Measurements from ENCODE around the gene ABCC3.

Gene ABCC3, protein sequence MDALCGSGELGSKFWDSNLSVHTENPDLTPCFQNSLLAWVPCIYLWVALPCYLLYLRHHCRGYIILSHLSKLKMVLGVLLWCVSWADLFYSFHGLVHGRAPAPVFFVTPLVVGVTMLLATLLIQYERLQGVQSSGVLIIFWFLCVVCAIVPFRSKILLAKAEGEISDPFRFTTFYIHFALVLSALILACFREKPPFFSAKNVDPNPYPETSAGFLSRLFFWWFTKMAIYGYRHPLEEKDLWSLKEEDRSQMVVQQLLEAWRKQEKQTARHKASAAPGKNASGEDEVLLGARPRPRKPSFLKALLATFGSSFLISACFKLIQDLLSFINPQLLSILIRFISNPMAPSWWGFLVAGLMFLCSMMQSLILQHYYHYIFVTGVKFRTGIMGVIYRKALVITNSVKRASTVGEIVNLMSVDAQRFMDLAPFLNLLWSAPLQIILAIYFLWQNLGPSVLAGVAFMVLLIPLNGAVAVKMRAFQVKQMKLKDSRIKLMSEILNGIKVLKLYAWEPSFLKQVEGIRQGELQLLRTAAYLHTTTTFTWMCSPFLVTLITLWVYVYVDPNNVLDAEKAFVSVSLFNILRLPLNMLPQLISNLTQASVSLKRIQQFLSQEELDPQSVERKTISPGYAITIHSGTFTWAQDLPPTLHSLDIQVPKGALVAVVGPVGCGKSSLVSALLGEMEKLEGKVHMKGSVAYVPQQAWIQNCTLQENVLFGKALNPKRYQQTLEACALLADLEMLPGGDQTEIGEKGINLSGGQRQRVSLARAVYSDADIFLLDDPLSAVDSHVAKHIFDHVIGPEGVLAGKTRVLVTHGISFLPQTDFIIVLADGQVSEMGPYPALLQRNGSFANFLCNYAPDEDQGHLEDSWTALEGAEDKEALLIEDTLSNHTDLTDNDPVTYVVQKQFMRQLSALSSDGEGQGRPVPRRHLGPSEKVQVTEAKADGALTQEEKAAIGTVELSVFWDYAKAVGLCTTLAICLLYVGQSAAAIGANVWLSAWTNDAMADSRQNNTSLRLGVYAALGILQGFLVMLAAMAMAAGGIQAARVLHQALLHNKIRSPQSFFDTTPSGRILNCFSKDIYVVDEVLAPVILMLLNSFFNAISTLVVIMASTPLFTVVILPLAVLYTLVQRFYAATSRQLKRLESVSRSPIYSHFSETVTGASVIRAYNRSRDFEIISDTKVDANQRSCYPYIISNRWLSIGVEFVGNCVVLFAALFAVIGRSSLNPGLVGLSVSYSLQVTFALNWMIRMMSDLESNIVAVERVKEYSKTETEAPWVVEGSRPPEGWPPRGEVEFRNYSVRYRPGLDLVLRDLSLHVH (N-terminal part only)

DNA sequence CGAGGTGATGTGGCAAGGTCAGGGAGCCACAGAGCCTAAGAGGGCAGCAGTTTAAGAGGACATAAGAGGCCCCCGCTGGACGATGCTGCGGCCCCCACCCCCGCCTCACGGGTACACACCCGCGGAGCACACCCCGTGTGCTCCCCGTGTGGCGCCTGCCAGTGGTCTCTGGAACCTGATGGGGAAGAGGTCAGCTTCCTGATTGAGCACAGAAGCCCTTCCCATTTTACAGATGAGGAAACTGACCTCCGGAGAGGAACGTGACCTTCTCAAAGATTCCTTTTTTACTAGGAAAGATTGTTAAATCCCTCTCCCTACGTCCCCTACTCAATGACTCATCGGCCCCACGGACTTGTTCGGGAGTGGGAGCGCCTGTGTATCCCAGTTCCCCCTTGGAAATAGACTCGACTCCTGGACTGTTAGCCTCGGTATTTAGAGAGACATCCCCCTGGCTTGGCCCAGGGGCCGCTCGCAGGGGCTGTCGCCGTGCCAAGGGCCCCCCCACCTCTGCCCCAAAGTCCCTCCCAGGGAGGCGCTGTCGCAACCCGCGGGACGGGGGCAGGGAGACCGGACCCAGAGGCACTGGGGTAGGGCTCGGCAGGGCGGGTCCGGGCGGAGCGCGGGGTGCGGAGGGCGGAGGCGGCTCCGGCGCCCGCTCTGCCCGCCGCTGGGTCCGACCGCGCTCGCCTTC is at the start of gene ABCC3:
Gene ABCC3, plus strand, starts transcription at position 658 of the 691 bp plus-strand sequence. CDS start 56 bp downstream, outside the sequence.
- intact Hi-C loops (cut with DNase I): no loop called here
- no peak for DNase-seq

DNA sequence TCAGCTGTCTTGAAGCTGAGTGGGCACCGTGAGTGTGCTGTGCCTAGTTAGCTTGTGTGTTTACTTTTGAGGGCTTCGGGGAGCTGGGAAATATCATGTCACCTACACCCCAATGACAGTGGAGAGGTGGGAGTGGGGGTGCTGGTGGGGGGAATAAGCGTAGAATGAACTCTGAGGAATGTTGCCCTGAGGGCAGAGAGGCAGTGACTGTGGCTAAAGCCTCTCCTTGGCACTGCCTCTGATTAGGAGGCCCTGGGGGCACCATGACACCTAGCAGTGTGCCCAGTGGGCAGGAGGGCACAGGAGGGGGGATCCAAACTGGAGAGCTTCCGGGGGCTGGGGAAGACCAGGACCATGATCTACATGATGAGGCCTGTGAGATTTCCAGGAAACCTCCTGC is 49.3 kb upstream of the ABCC3 start:
- intact Hi-C loops (cut with DNase I): no loop called here
- DNase-seq: no peak

DNA sequence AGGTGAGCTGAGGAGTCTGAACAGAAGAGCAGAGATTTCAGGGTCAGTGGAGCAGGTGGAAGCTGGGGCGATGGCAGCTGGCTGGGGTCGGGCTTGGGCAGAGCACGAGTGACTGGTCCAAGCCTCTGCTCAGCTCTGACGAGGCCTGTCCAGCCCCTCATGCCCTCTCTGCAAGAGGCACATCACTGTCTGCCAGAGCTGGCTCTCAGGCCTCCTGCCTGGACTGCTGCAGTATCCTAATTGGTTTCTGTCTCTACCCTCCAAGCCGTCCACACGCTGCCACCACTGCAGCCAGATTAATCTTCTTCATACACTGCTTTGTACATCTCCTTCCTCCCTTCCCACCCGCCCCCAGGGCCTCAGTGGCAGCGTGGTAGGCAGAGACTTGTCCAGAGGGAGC is 48.8 kb upstream of the ABCC3 start:
- intact Hi-C loops (cut with DNase I): no loop called here
- no peak for DNase-seq

- DNase-seq: no peak
- intact Hi-C loops (cut with DNase I): no loop called here
These were observed 48.0 kb upstream of the ABCC3 start for GRCh38 chr17:50586421-50587247.

GRCh38 chr17:50587571-50587970 is 47.1 kb upstream of the ABCC3 start:
- DNase-seq: no peak
- intact Hi-C loops (cut with DNase I): no loop called here

DNA sequence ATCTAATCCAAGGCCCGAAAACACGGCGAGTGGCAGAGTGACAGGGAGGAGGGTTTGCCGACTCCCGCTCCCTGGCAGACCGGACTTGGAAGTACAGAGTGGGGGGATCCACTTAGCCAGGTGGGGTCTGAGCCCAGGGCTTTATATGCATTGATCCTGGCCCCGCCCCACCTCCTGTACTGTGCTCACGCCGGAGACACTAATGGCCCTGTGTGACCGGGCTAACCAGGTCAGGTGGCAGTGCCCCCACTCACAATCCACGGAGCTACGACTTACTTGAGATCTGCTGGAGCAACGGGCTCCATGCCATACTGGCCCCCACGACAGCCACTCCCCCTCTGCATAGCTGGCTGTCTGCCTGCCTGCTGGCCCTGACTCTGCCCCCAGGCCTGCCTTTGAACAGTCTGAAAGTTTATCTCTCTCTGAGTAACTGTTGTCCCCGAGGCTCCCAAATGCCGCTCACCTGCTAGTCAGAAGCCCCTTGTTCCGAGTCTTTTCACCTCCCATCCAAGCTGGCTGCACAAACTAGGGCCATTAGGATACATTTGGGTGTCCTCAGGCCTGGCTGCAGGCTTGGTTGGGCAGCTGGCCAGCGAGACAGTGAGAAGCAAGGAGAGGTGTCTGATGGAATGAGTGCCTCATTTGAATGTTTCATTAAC is 46.2 kb upstream of the ABCC3 start:
- intact Hi-C loops (cut with DNase I): no loop called here
- no peak for DNase-seq

GRCh38 chr17:50589095-50589705 is 45.5 kb upstream of the ABCC3 start:
- DNase-seq: no peak
- intact Hi-C loops (cut with DNase I): no loop called here

DNA sequence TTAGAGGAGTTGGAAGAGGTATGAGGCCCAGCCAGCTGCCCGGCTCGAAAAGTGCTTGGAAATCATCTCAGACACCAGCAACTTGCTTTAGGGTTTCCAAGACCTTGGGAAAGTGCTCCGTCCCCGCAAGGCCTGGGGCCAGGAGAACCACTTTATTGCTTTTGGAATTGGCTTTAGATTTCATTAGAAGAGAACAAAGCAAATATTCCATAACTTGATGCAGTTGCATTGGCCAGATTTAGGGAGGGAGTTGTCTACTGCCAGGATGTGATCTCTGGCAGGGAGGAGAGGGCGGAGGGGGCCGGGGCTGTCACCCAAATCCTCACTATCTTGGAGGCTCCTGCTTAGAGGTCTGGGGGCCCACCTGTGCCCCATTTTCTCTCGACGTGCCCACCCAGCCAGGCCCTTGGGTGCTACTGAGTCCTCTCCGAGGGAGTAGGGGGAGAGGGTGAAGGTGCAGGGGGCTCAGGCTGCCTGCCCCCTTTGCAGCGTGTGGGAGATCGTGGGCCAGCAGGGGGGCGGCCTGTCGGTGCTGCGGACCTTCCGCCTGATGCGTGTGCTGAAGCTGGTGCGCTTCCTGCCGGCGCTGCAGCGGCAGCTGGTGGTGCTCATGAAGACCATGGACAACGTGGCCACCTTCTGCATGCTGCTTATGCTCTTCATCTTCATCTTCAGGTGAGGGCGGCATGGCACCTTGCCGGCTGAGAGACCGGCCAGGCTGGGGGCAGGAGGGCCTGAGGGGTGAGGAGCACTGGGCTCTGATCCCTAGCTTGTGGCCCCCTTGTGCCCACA is 43.5 kb upstream of the ABCC3 start:
- intact Hi-C loops (cut with DNase I): no loop called here
- no peak for DNase-seq

GRCh38 chr17:50593321-50593720 is 41.4 kb upstream of the ABCC3 start:
- peak in 7 of 42 donors; percentile 9 to 39 (median 19) for DNase-seq

DNA sequence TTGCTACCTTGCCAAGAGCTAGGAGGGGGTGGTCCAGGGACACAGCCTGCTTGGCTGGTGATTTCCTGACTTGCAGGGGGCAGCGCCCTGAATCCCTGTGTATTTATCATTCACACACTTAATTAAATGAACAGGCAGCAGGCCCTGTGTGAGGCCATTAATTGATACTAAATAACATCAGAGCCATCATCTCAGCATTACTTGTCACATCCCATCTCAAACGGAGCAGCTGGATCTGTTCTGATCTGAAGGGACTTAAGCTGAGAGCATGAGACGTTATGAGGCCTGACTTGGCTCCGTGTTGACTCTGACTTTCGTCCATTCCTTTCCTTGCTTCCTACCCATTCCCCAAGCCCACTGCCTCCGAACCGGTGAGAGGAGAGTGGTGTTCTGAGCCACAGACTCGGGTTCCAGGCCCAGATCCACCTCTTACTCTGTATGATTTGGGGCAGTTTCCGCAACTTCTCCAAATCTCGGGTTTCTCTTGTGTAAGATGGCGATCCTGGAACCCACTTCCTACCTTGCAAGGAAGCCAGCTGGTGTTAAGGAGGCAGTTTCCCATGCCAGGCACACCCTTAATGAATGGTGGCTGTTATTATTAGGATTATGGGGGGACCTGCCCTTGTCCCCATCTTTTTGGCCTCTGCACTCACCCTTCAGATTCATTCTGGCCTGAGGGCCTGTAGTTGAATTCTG is 40.4 kb upstream of the ABCC3 start:
- DNase-seq: no peak
- intact Hi-C loops (cut with DNase I): no loop called here

More at GRCh38 chr17:50593321-50593720, 41.4 kb upstream of the ABCC3 start:
- intact Hi-C loops (cut with DNase I): no loop called here

DNA sequence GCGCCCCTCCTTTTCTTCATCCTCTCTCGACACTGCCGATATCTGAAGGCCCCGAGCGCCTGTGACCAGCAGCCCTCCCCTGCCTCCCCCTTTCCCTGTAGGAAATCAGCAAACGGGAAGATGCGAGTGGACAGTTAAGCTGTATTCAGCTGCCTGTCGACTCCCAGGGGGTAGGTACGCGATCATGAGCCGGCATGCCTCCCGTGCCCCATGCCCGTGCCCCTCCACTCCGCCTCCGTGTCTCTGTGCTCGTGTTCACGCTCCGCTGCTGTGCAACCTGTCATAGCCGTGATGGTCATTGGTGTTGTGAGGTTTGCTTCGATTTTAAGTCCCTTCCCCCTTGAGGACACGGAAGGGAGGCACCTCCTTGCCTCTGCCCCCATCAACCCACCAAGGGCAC is 39.8 kb upstream of the ABCC3 start:
- no peak for DNase-seq
- intact Hi-C loops (cut with DNase I): no loop called here

DNA sequence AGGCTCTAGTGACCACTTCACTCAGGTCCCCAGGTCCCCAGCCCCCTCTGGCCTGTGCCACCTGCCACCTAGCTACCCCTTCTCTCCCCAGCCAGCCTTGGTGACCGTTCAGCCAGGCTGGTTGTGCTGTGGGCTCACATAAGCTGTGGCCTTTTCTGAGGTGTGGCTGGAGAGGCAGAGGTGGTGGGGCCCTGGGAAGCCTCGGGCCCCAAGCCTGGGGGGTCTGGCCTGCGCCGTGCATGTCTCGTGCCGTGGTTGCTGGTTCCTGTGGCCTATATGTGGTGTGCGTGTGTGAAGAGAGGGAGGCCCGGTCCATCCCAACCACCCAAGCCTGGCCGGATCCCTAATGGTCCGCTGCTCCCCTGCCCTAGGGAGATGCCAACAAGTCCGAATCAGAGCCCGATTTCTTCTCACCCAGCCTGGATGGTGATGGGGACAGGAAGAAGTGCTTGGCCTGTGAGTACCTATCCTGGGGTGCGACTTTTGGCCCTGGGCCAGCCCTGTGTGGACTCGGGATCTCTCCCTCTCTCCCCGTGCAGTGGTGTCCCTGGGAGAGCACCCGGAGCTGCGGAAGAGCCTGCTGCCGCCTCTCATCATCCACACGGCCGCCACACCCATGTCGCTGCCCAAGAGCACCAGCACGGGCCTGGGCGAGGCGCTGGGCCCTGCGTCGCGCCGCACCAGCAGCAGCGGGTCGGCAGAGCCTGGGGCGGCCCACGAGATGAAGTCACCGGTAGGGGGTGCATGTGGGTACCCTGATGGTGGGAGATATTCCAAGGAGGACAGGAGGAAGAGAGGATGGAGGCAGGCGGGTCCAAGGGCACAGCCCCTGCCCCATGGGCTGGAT is 38.3 kb upstream of the ABCC3 start:
- DNase-seq: no peak
- intact Hi-C loops (cut with DNase I): no loop called here

GRCh38 chr17:50598487-50598886 is 36.2 kb upstream of the ABCC3 start:
- DNase-seq: no peak
- intact Hi-C loops (cut with DNase I): no loop called here

DNA sequence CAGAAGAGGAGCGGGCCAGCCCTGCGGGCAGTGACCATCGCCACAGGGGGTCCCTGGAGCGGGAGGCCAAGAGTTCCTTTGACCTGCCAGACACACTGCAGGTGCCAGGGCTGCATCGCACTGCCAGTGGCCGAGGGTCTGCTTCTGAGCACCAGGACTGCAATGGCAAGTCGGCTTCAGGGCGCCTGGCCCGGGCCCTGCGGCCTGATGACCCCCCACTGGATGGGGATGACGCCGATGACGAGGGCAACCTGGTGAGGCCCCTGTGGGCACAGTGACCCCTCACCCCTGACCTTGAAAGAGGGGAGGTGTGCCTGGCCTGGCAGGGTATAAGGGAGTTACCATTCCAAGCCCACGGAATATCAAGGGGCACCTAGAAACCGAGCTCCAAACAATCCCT is 35.1 kb upstream of the ABCC3 start:
- DNase-seq: no peak
- intact Hi-C loops (cut with DNase I): no loop called here
